Heart right ventricle (tissue), 16 donors: ENCODE measurements around the gene TFB2M. TPM values are rescaled to one million over a fixed set of nuclear protein-coding genes. Genes with fewer than 3 reads are reported as not detected.

Experiments
- ATAC-seq, 8 donors: fragments of 200-7000 bp; cut with Tn5 transposase; one replicate each; pipeline ENCODE4 v1.9.1; 2020; ENCODE audit warnings: mild to moderate bottlenecking in 8 of 8, moderate library complexity in 8 of 8, moderate number of reproducible peaks in 1 of 8
- DNase-seq, 2 donors: peaks; one replicate each; pipeline ENCODE4 v3.0.0-alpha.2; 2020
- H3K27ac ChIP-seq, 10 donors: fragments of 200-600 bp; sonication (generic) in 2 of 10; one replicate each; pipeline versions ENCODE4 v1.5.0 to v1.8.0; 2020 to 2022; ENCODE audit warnings: mild to moderate bottlenecking in 3 of 10
- H3K27me3 ChIP-seq, 7 donors: fragments of 200-600 bp; one replicate each; pipeline ENCODE4 v1.8.0; 2021 to 2022; ENCODE audit warnings: mild to moderate bottlenecking in 2 of 7
- H3K36me3 ChIP-seq, 9 donors: fragments of 200-600 bp; sonication (generic) in 1 of 9; one replicate each; pipeline versions ENCODE4 v1.5.0 to v1.8.0; 2020 to 2022; ENCODE audit warnings: mild to moderate bottlenecking in 2 of 9
- H3K4me1 ChIP-seq, 9 donors: fragments of 200-600 bp; sonication (generic) in 1 of 9; one replicate each; pipeline versions ENCODE4 v1.5.0 to v1.8.0; 2020 to 2022; ENCODE audit warnings: mild to moderate bottlenecking in 4 of 9
- H3K4me3 ChIP-seq, 10 donors: fragments of 200-600 bp; sonication (generic) in 2 of 10; one replicate each; pipeline versions ENCODE4 v1.5.0 to v1.8.0; 2020 to 2022; ENCODE audit warnings: mild to moderate bottlenecking in 7 of 10, moderate library complexity in 2 of 10
- H3K9me3 ChIP-seq, 11 donors: fragments of 200-600 bp in 10 of 11; sonication (generic) in 2 of 11; one replicate each; pipeline versions ENCODE4 v1.5.0 to v1.8.0; 2013 to 2022; ENCODE audit warnings: mild to moderate bottlenecking in 2 of 11, control low read depth in 1 of 11, moderate library complexity in 1 of 11
- WGBS, 2 donors: extraction: QIAGEN DNeasy Blood & Tissue Kit; methylation state at CpG; one replicate each; pipeline ENCODE4 v1.1.7; 2013; ENCODE audit warnings: inconsistent platforms in 1 of 2; 5-methylcytosine and 5-hydroxymethylcytosine counted together
- intact Hi-C, 10 donors: fragments of 100-400 bp; cut with DNase I; formaldehyde crosslinking; loops; one replicate each; pipeline versions ENCODE4 v1.11.1 to v1.14.2; 2022
- polyA plus RNA-seq, 2 donors: library from polyadenylated mRNA; stranded (reverse); fragments of 200-250 nt; gene quantifications; one replicate each; pipeline ENCODE4 v1.2.3, GENCODE V29; 2013
- total RNA-seq, 10 donors: library from RNA; stranded (reverse); fragmentation: NEBNext Ultra II Directional in 3 of 10; extraction: Animal tissue kit (Norgen Biotek cat#: 25700) in 3 of 10; gene quantifications; one replicate each; pipeline versions ENCODE4 v1.2.1 to v1.2.4, GENCODE V29; 2021 to 2023
- TF ChIP-seq, protein P1 (sequence below), 9 donors: fragments of 200-600 bp; sonication (generic) in 2 of 9; IDR thresholded peaks; one replicate each; pipeline versions ENCODE4 v1.5.0 to v1.8.0; 2021 to 2022; ENCODE audit warnings: antibody characterized with exemption in 9 of 9, mild to moderate bottlenecking in 5 of 9, moderate library complexity in 1 of 9
- donor health status: Arrhythmogenic right ventricular cardiomyopathy.
- donor health status: ischemic (EF 13 %, LVEDD 7.1; RV severe dilation, severe dysfunction).
- donor health status: healthy with polysubstance abuse.
- donor health status: DM: no; HTN: yes; CAD: no.
- donor health status: DM: no; HTN: no; CAD: no.
- donor health status: ischemic (EF 25% LVEDD 6.9; RV normal size, moderate dysfunction).
- donor health status: ischemic (EF 25% LVEDD 5.7; RV mildly dilated, moderate dysfunction).
- donor health status: healthy.
- donor health status: DM: yes; HTN: yes; CAD: no.
- donor health status: Ischemic cardiomyopathy.
- donor health status: ischemic (EF 35%, LVEDD 5.7; RV mildly dilated, moderate dysfunction).
- donor health status: nonischemic (EF 11% LVEDD 7.7; RV severe dilation, severe dysfunction).
- donor health status: DM: yes; HTN: yes; CAD: no.
- donor health status: PGD.
- donor health status: ischemic (EF 29% LVEDD 5.4; RV normal size, mild dysfunction).
- donor health status: nonischemic (EF 23%, LVEDD 6.1; RV moderate dilation, normal function).

TFB2M gene
- total and polyA plus RNA-seq, 12 donors, result 2.9 to 16.5 (median 13.1) TPM

GRCh38 chr1:246506367-246506673 is 59.7 kb downstream of the TFB2M start:
- Histone ChIP-seq H3K36me3 (no peaks in the 10 kb centered on the region), H3K27ac (peak overlapping the region in 3 of 10 donors; percentile 11 to 77 (median 47)), H3K4me1 (peaks cover 0 to 17% (median 8%) of the 10 kb centered on the region in 9 donors), H3K9me3 (no peaks in the 10 kb centered on the region), H3K27me3 (no peaks in the 10 kb centered on the region), H3K4me3 (peak overlapping the region; percentile 71 to 96 (median 86))
- DNase-seq (no peak), ATAC-seq (peak in 2 of 8 donors; percentile 6 to 19)
- intact Hi-C loops, result loop anchor here in 3 of 10 donors (5.0 to 10.0 kb wide), 2 partner anchors 51 to 248 kb away; no protein-coding TSS in a partner anchor
- WGBS, 2 donors, result 10 to 14% methylated on average over 9 of the region's 9 CpGs
- TF ChIP-seq, protein P1, sequence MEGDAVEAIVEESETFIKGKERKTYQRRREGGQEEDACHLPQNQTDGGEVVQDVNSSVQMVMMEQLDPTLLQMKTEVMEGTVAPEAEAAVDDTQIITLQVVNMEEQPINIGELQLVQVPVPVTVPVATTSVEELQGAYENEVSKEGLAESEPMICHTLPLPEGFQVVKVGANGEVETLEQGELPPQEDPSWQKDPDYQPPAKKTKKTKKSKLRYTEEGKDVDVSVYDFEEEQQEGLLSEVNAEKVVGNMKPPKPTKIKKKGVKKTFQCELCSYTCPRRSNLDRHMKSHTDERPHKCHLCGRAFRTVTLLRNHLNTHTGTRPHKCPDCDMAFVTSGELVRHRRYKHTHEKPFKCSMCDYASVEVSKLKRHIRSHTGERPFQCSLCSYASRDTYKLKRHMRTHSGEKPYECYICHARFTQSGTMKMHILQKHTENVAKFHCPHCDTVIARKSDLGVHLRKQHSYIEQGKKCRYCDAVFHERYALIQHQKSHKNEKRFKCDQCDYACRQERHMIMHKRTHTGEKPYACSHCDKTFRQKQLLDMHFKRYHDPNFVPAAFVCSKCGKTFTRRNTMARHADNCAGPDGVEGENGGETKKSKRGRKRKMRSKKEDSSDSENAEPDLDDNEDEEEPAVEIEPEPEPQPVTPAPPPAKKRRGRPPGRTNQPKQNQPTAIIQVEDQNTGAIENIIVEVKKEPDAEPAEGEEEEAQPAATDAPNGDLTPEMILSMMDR (IDR thresholded peaks at IDR 0.05), result no peak

DNA sequence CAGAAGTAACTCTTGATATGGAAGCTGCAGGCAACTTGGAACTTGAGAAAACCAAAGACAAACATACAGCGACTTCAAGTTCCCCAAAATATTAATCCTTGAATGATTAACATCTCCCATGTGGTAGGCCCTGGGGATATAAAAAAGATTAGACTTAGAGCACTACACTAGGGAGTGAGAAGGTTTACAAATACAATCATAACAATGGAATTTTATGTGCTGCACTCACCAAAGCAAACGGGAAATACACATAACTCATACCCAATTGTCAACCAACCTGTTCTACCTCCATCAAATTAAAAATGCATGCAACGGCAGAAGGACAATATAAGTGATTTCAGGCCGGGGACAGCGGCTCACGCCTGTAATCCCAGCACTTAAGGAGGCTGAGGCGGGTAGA is 62.7 kb downstream of the TFB2M start:
- WGBS, 2 donors, result 81 to 89% methylated on average over 7 of the region's 7 CpGs
- ATAC-seq (no peak), DNase-seq (no peak)
- TF ChIP-seq, protein P1 (IDR thresholded peaks at IDR 0.05), result no peak
- intact Hi-C loops, result loop anchor here in 4 of 10 donors (5.0 to 10.0 kb wide), 3 partner anchors 194 to 251 kb away; no protein-coding TSS in a partner anchor
- Histone ChIP-seq H3K4me1 (peaks cover 0 to 17% (median 8%) of the 10 kb centered on the region in 9 donors), H3K4me3 (no peak overlapping the region), H3K27me3 (no peaks in the 10 kb centered on the region), H3K36me3 (no peaks in the 10 kb centered on the region), H3K9me3 (no peaks in the 10 kb centered on the region), H3K27ac (no peak overlapping the region)

DNA sequence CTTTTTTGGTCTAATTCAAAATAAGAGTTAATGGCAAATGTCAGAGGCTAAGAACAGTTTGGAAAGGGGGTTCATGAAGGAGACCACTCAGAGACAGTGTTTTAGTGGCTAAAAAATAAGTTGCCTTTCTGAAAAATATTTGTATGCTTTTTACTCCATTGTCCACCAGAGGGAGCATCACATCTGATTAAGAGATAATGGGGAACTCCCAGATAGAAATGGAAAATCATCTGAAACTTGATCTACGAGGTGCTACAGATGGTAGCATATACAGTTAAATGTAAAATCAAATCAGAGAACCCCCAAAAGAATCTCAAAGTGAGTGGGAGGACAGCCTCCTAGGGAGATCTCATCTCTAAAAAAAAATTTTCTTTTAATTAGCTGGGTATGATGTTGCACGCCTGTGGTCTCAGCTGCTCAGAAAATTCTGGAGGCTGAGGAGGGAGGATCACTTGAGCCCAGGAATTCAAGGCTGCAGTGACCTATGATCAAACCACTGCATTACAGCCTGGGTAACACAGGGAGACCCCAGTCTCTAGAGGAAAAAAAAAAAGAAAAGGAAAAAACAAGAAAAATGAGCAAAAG is 68.6 kb downstream of the TFB2M start:
- H3K4me3 ChIP-seq, result no peak overlapping the region
- no peak overlapping the region for H3K27ac ChIP-seq
- TF ChIP-seq, protein P1 (IDR thresholded peaks at IDR 0.05), result peak; percentile 65 to 82 (median 73)
- 52 to 60% methylated on average over 2 of the region's 2 CpGs for WGBS, 2 donors
- H3K36me3 ChIP-seq, result no peaks in the 10 kb centered on the region
- no peaks in the 10 kb centered on the region for H3K9me3 ChIP-seq
- H3K4me1 ChIP-seq, result peaks cover 0 to 10% (median 5%) of the 10 kb centered on the region in 9 donors
- no peaks in the 10 kb centered on the region for H3K27me3 ChIP-seq
- intact Hi-C loops, result loop anchor here (1.0 to 10.0 kb wide), 7 partner anchors 200 to 1343 kb away; partner anchors contain the start of gene KIF26B (in 2 of the 10)
- ATAC-seq (peak in 4 of 8 donors; percentile 10 to 50 (median 28)), DNase-seq (no peak)

GRCh38 chr1:246492611-246493245 is 73.3 kb downstream of the TFB2M start:
- intact Hi-C loops, result loop anchor here (2.0 to 10.0 kb wide), 7 partner anchors 478 to 1340 kb away; partner anchors contain the start of gene KIF26B (in 5 of the 10)

More at GRCh38 chr1:246492611-246493245, 73.3 kb downstream of the TFB2M start:
- no peaks in the 10 kb centered on the region for H3K36me3 ChIP-seq
- H3K27me3 ChIP-seq, result no peaks in the 10 kb centered on the region
- WGBS, 2 donors, result 33% methylated on average over 3 of the region's 3 CpGs
- no peak overlapping the region for H3K27ac ChIP-seq
- TF ChIP-seq, protein P1 (IDR thresholded peaks at IDR 0.05), result peak; percentile 64 to 90 (median 75)
- H3K4me1 ChIP-seq, result peaks cover 0 to 13% (median 8%) of the 10 kb centered on the region in 9 donors
- peak; percentile 61 to 73 for DNase-seq
- H3K4me3 ChIP-seq, result peak overlapping the region in 1 of 10 donors; percentile 2
- ATAC-seq, result peak; percentile 67 to 97 (median 92)
- no peaks in the 10 kb centered on the region for H3K9me3 ChIP-seq
